LoVo (cell line): ENCODE results near the gene RAB3GAP2.
A peak's percentile ranks its signal among the peaks of the same experiment; 100 is the strongest.
"Not testable (repeated sequence)": the region's sequence is repeated elsewhere in the genome, so short reads cannot be mapped to it uniquely, and the experiment has no call there.

Experiments used
- DNase-seq: peaks from one replicate; pipeline ENCODE4 v3.0.0-alpha.2; 2016; ENCODE audit warnings: low spot score

RAB3GAP2 gene

DNA sequence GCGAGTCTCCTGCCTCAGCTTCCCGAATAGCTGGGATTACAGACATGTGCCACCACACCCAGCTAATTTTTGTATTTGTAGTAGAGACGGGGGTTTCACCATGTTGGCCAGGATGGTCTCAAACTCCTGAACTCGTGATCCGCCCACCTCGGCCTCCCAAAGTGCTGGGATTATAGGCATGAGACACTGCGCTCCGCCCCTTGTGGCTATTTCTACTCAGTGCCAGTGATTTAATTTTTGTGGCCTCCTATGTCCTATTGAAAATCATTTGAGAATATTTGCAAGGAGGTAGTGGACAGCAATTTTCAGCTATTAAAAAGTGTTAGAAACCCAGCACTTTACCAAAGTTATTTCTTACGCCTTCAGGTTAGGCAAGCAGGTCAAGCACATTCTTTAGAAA lies 36.0 kb downstream of the RAB3GAP2 start:
- not testable (repeated sequence) for DNase-seq

DNA sequence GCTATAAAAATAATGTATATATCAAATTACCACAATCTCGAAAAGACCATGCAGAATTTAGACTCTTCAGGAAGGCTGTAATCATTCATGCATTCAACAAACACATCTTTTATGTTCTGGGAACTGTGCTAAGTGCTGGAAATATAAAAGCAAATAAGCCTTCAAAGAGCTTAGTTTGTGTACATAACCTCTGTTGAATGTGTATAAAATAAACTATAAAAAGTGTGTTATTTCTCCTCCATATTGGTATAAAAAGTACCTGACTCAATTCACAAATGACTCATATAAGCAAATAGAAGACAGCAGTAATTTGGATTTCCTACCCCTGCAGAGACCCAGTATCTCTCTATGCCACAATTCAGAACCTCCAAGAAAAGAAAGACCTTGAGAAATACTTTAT lies 36.8 kb downstream of the RAB3GAP2 start:
- DNase-seq, result peak; percentile 28

DNA sequence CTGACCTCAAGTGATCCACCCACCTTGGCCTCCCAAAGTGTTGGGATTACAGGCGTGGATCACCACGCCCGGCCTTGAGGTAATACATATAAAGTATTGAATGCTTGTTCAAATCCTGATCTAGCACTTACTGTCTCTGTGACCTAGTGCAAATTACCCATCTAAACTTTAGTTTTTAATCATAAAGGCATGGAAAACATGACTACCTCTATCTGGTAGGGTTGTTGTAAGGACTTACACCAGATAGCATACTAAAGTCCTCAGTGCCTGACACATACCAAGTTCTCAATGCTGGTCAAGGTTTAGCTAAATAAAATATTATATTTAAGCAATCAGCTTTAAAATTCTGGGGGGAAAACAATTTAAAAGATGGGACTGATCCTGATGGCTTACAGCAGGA lies 38.3 kb downstream of the RAB3GAP2 start:
- DNase-seq, result no peak

DNA sequence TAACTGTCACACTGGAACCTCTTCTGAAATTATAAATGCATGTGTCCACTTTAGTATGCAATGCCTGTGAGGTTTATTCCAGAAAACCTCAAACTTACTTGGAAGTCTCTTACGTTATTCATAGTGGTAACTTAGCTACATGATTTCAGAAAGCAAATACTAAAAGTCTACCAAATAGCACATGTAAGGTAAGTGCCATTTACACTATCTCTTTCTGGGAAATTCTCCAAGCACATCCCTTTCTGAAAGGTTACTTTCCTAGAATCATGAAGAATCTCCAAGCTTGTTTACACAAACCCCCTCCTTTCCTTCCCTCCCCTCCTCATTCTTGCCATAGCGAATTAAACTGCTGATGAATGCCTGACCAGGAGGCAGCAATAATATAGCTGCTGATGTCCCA lies 42.5 kb downstream of the RAB3GAP2 start:
- no peak for DNase-seq

DNA sequence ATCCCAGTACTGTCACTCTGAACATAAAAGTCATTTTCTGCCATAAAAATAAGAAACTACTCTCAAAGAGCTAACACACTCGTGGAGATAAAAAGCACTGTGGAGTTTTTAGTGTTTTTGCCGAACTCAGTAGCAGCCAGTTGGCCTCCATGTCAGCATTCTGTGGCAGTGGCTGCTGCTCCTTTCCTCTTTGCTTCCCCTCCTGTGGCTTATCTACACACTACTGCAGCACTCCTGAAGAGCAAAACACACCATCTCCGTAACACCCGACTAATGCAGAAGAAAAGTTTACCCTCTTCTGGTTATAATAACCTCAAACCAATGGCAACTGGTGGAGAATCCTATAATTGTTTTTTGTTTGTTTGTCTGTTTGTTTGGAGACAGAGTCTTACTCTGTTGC lies 44.9 kb downstream of the RAB3GAP2 start:
- no peak for DNase-seq

DNA sequence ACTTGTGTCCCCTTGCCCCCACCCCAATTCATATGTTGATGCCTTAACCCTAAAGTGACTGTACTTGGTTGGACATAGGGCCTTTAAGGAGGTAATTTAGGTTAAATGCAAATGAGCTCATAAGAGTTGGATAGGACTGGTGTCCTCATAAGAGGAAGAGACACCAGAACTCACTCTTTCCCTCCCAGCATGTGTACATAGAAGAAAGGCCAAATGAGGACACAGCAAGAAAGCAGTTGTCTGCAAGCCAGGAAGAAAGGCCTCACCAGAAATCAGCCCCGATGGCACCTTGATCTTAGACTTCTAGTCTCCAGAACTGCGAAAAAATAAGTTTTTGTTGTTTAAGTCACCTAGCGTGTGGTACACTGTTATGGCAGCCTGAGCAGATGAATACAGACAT lies 45.5 kb downstream of the RAB3GAP2 start:
- no peak for DNase-seq

DNA sequence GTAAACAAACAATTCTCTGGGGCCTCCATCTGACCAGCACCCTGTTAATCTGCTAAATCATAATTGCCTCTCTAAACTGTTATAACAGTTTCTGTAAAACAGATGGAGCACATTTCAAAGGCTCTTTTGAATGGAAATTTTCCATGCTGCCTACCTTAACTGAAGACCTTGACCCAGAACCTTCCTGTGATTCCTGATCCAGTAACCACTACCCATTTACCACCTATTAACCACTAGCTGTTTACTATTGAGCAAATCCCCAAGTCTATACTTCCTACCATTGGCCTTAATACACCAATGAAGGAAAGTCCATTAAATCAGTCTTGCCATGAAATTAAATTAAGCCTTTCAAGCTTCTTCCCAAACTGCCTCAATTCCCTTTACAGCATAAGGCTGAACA lies 46.3 kb downstream of the RAB3GAP2 start:
- DNase-seq, result no peak

DNA sequence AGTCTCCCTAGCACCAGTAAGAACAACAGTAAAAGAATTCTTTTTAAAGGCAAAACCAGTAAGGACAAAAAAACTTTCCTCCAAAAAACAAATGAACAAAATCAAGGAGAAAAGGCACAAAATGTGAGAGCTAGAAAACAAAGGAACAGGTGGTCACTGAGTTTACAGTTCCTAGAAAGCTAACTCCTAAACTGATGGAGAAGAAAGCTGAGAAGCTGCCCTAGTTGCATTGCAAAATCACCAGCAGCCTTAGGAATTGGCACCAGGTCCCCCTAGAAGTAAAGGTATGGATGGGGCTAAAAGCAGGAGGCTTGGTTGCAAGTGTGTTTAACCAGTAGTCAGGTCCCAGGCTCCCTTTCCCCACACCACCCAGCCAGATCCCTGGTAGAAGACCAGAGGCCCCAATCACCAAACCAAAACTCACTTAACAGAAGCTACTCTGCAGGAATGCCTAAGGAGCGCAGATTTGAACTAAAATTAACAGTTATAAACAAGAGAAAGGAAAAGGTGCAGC lies 47.6 kb downstream of the RAB3GAP2 start:
- DNase-seq, result no peak

DNA sequence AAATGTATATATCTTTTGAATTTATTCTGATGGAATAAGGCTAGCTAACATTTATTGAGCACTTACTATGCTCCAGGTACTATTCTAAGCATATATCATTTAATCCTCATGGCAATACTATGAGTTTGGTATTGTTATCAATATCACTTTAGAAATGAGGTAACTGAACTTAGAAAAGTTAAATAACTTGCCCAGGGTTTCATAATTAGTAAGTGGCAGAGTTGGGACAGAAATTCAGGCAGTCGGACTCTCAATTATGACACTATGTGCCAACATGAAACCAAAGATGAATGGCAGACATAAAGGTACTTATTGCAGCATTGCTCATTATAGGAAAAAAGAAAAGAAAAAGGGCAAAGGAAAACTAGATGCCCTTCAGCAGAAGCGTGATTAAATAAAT lies 48.2 kb downstream of the RAB3GAP2 start:
- no peak for DNase-seq

DNA sequence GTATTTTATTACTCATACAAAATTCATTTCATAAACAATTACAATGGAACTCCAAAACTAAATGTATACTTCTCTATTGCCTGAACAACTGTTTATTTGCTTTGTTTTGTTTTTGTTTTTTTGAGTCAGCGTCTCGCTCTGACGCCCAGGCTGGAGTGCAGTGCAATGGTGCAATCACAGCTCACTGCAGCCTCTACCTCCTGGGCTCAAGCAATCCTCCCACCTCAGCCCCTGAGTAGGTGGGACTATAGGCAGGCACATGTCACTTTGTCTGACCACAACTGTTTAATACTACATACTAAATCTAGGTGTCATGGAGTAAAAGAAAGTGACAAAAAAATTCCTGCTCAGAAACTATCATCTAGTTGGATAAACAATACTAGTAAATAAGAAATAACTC lies 49.3 kb downstream of the RAB3GAP2 start:
- DNase-seq, result no peak

DNA sequence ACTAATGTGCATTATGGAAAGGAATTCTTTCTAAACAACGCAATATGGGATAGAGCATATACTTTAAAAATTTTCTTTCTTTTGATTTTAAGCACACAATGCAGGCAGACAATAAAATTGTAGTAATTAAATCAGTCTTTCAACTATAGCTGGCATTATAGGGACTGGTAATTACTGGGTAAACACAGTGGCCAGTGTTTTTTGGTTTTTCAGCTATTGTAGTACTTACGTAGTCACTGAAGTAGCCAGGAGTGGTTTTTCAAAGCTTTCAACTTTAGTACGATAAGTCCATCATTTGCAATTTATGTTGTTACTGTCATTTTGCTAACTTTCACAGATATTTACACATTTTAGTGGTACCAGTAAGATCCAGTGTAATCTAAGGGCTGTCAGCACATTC lies 50.6 kb downstream of the RAB3GAP2 start:
- no peak for DNase-seq

DNA sequence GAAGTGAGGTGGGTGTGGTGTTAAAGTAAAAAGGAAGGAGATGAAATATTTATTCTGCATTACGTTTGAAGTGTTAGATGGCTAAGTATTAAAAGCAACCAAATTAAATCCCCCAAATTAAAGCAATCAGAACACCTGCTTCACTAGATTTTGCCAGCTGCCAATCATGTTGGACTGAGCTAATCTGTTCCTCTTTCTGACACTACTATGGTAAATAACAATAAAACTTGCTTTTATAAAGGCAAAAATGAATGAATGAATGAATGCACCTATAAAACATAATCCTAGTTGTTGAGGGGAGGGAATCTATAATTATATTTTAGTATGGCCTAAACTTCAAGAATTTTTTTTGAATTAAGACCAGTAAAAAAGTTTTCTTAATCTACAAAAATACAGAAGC lies 51.0 kb downstream of the RAB3GAP2 start:
- DNase-seq, result no peak

DNA sequence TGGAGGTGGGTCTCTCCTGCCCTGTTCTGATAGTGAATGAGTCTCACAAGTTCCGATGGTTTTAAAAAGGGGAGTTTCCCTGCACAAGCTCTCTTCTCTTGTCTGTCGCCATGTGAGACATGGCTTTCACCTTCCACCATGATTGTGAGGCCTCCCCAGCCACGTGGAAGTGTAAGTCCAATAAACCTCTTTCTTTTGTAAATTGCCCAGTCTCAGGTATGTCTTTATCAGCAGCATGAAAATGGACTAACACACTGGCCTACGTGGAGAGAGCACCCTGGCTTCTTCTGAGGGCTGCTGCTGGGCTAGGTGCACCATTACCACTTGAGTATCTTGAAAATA lies 51.6 kb downstream of the RAB3GAP2 start:
- DNase-seq, result not testable (repeated sequence)

DNA sequence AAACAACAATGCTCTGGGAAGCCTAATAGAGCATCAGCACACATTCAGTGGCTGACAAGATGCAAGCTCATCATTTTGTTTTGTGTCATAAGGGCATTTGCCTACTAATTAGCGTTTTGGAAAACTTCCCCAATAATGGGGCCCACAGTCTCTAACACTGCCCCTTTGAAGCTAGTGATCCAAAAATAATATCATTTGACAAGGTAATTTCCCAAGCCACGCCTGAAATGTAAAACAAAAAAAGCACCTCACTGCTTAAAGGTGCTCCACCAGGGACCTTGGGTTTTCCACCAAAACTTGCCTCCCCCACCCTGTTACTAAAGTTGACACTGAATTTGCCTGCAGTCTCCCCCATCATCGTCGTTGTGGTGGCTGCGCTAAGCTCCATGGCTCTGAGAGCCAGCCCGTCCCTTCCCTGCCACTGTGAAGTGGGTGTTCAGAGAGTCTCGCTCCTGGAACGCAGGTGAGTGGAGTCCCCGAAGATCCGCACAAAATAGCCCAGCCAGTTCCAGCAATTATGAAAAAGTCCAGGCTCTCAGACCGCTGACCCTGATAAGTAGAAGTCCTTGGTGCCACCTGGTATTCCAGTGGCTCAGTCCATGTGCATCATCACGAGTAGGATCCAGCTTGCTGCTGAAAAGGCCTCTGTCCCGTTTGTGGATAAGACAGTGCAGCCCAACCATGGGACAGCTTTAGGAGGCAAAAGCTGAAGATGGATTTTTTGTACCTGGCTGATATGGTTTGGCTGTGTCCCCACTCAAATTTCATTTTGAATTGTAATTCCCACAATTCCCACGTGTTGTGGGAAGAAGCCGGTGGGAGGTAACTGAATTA lies 52.2 kb downstream of the RAB3GAP2 start:
- no peak for DNase-seq

DNA sequence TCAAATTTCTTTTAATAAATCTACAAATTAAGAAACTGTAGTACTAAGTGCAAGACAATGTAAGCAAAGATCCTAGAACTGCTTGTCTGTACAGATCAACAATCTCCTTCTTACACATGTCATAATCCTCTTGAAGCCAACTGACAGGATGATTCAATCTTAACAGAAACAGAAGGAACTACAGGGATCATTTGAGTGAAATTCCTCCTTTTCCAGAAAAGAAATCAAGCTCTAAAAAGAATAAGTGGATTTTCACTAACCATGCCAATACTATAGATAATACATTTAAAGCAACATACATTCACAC lies 53.2 kb downstream of the RAB3GAP2 start:
- no peak for DNase-seq

DNA sequence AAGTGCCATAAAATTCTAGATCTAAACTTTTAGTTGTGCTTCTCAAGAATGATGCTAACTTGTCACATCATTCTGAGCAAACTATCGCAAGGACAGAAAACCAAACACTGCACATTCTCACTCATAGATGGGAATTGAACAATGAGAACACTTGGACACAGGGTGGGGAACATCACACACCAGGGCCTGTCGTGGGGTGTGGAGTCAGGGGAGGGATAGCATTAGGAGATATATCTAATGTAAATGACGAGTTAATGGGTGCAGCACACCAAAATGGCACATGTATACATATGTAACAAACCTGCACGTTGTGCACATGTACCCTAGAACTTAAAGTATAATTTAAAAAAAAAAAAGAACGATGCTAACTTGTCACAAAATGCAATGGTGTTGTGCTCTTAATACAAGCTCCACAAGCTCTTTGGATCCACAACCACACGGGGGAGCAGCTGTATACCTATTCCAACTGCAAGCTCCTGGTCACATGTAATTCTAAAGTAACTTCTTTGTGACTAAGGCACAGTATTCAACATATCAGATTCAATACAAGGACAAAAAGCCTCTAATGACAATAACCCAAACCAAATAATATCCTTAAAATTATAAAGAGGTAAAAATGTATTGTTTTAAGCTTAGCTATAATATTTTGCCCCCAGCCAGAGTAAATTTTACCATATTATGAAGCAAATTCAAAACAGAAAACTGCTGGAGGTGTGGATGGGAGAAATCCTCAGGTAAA lies 53.7 kb downstream of the RAB3GAP2 start:
- DNase-seq, result peak; percentile 34

DNA sequence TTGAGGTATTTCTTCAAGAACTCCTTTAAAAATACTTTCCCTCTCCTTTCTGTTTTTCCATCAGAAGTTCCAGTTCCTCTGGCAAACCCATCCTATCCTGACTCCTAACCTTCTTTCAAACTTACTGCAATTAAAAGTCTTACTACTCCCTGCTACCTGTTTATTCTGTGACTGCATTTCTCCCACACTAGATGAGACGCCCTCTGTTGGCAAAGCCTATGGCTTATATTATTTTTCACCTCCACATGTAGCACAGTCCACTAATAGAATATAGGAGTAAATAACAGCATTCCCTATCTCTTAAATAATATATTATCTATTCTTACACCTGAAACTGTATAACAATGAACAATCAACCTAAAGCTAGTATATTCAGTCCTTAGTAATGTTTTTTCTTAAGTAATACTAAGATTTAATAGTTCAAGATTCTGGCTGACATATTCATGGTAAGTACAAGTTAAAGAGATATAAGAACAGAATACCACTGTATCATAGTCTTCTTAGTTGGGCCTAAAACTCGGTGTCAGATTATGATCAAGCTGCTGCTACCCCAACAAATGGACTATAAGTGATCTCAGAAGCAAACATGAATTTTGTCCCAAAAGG lies 54.8 kb downstream of the RAB3GAP2 start:
- DNase-seq, result peak; percentile 6

DNA sequence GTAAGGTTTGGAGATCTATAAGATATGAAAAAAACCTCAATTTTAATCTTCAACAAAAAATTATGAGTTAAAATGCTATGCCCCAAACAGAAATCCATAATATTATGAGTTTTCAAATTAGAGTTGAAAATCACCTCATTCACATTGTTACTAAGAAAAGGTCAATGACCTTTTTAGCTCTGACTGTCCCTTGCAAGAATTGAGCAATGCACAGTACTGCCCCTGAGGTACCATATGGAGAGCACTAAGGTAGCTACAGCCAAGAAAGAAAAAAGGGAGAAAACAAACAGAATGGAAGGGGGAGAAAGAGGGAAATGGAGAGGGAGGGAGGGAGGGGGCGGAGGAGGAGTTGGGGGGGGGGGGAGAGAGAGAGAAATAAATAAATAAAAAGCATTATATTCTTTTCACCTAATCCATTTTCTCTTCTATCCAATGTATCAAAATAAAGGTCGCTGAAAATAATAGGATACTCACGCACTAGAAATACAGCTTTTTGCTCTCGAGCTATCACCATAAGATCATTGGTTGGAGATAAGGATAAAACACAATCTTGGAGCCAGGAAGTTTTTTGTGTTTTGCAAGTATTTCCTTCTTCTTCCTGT lies 58.8 kb downstream of the RAB3GAP2 start:
- DNase-seq, result no peak

DNA sequence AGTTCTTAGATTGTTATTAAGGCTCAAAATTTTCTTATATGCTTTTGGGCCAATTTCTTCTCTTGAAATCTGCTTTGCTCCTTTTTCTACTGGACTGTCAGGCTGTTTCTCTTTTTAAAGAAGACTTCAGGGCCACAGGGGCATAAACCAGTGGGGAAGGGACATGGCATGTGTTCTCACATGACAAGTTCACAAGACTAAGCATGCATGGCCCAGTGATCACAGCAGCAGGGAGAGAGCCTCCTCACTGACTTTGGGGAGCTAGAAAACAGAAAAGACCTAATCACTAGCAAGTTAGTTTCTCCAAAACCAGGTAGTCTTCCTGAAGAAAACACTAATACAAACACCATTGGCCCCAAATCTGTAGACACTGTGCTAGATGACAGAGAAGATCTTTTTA lies 64.8 kb downstream of the RAB3GAP2 start:
- no peak for DNase-seq

DNA sequence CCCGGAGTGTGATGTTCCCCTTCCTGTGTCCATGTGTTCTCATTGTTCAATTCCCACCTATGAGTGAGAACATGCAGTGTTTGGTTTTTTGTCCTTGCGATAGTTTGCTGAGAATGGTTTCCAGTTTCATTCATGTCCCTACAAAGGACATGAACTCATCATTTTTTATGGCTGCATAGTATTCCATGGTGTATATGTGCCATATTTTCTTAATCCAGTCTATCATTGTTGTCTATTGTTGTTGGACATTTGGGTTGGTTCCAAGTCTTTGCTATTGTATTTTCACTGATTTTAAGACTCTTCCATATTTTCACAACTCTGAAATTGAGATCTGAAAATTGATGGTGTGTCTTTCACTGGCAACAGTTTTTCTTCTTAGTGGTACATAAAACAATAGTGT lies 67.5 kb downstream of the RAB3GAP2 start:
- not testable (repeated sequence) for DNase-seq

DNA sequence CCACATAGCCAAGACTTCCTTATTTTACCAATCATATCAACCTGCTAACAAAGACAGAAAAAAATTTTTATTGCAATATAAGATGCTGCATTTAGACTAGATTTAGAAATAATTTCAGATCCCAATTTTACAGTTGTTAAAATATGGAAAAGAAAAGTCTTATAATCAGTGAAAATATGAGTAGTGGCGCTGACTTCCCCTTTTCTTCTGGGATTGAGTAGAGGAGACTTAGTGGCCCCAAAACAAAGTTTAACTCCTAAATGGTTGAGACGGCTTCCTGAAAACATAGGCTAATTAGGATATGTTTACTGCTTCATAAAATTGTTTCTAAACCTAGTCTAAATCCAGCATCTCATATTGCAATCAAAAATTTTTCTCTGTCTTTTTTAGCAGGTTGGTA lies 68.4 kb downstream of the RAB3GAP2 start:
- DNase-seq, result no peak

DNA sequence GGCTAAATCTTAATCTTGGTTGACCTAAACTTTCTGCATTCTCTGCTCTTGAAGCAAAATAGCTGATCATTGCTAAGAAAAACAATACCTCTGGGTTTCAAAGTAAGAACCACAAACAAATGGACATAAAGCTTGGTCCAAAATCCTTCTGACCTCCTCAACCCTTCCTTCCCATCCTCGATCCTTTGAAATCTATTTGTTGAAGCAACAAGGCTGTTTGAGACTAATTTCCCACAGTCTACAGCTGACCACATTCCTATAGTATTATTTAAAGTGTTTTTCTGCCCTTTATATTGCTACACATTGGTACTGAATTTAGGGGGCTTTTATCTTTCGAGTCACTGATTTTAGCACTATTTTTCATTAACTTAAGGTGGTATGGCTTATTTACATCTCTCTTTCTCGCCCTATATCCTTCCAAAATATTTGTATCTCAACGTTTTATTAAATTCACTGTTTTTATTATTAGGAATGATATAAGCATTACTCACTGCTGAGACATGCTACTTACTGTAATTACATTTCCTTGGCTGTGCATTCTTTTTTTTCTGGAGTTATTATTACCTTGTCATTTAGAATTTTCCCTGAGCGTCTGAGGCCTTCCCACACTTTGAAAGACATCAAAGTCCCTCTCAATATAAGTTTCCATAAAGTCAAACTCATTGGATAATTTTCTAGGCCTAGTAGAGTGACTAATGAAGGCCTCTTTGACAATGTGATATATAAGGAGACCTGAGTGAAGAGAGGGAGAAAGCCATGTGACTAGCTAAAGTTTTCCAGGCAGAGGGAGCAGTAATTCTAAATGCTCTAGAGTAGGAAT lies 73.9 kb downstream of the RAB3GAP2 start:
- no peak for DNase-seq
